ENCODE data around the gene NIP7. TPM values are rescaled to one million over a fixed set of nuclear protein-coding genes. Genes with fewer than 3 reads are reported as not detected.

Gene NIP7
- total and polyA plus RNA-seq, 2 experiments from 2014 or later: 19.5 to 23.5 TPM

DNA sequence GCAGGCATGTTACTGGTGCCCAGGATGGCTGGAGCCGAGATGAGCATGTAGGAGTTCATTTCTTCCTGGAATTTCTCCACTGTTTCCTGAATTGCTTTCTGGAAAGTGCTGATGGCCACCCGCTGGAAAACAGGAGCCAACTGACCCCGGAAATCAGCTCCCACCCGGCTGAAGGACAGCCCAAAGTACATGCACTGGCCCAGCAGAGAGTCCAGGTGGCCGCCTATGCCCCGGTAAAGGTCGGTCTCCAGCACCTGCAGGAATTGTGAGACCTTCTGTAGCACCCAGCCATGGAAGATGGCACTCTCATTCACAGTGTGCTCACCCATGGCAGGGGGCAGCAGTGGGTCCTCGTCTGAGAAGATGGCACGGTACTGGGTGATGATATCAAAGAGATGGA is 4.9 kb upstream of the NIP7 start:
- 94% methylated on average over 9 of the region's 9 CpGs for WGBS (ENCODE audit: low lambda C conversion rate, missing lambda C conversion rate)
- Histone ChIP-seq H3K4me2 (no peak overlapping the region), H3K4me1 (ENCODE audit: insufficient read depth) (peaks cover 10% of the 10 kb centered on the region), H3K4me3 (no peak overlapping the region), H3K27me3 (no peaks in the 10 kb centered on the region), H3K27ac (no peak overlapping the region), H3K79me2 (peaks cover 60% of the 10 kb centered on the region), H3K9me2 (replicated peaks; ENCODE audit: insufficient read depth) (no peaks in the 10 kb centered on the region), H3K9me3 (ENCODE audit: low read depth) (no peaks in the 10 kb centered on the region), H2AFZ (no peak overlapping the region), H3K36me3 (replicated peaks; ENCODE audit: insufficient read depth, low read depth) (no peaks in the 10 kb centered on the region), H4K20me1 (ENCODE audit: insufficient read depth, poor library complexity, severe bottlenecking) (no peaks in the 10 kb centered on the region)
- TF ChIP-seq, protein P1, sequence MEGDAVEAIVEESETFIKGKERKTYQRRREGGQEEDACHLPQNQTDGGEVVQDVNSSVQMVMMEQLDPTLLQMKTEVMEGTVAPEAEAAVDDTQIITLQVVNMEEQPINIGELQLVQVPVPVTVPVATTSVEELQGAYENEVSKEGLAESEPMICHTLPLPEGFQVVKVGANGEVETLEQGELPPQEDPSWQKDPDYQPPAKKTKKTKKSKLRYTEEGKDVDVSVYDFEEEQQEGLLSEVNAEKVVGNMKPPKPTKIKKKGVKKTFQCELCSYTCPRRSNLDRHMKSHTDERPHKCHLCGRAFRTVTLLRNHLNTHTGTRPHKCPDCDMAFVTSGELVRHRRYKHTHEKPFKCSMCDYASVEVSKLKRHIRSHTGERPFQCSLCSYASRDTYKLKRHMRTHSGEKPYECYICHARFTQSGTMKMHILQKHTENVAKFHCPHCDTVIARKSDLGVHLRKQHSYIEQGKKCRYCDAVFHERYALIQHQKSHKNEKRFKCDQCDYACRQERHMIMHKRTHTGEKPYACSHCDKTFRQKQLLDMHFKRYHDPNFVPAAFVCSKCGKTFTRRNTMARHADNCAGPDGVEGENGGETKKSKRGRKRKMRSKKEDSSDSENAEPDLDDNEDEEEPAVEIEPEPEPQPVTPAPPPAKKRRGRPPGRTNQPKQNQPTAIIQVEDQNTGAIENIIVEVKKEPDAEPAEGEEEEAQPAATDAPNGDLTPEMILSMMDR (IDR thresholded peaks at IDR 0.05; ENCODE audit: poor library complexity): no peak
- TF ChIP-seq EZH2phosphoT487 (IDR thresholded peaks at IDR 0.05; ENCODE audit: low read depth, severe bottlenecking, unreplicated experiment) (no peak), EZH2 (IDR thresholded peaks at IDR 0.05; ENCODE audit: borderline replicate concordance) (no peak)
- DNase-seq (ENCODE audit: low spot score): no peak

DNA sequence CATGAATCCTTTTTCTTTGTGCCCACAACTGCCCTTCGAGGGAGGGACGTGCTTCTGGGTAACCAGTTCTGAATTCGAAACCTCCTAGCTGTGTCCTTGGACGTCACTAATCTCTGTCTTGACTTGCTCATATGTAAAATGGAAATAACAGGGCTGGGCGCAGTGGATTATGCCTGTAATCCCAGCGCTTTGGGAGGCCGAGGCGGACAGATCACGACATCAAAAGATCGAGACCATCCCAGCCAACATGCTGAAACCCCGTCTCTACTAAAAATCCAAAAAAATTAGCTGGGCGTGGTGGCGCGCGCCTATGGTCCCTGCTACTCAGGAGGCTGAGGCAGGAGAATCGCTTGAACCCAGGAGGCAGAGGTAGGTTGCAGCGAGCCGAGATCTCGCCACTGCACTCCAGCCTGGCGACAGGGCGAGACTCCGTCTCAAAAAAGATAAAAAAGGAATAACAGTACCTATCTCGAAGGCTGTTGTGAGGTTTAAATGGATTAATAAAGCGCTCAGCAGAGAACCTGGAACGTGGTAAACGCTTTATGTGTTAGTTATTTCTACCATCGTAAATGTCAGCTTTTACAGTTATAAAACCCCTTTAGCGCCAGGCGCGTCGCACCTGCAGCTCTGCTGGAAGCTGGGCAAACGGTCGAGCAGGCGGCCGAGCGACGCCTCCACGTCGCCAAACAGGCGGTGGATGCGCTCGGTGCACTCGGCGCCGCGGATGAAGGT is 849 bp upstream of the NIP7 start:
- TF ChIP-seq EZH2 (IDR thresholded peaks at IDR 0.05; ENCODE audit: borderline replicate concordance) (no peak), EZH2phosphoT487 (IDR thresholded peaks at IDR 0.05; ENCODE audit: low read depth, severe bottlenecking, unreplicated experiment) (no peak)
- TF ChIP-seq, protein P1 (IDR thresholded peaks at IDR 0.05; ENCODE audit: poor library complexity): no peak
- no peaks in the 10 kb centered on the region for H3K9me3 ChIP-seq (ENCODE audit: low read depth)
- peak overlapping the region; percentile 88 for H3K4me3 ChIP-seq
- WGBS (ENCODE audit: low lambda C conversion rate, missing lambda C conversion rate): 28% methylated on average over 46 of the region's 46 CpGs
- H3K27me3 ChIP-seq: no peaks in the 10 kb centered on the region
- no peak for DNase-seq (ENCODE audit: low spot score)
- no peaks in the 10 kb centered on the region for H4K20me1 ChIP-seq (ENCODE audit: insufficient read depth, poor library complexity, severe bottlenecking)
- peak overlapping the region; percentile 90 for H3K27ac ChIP-seq
- H3K4me2 ChIP-seq: peak overlapping the region; percentile 97
- peaks cover 19% of the 10 kb centered on the region for H3K4me1 ChIP-seq (ENCODE audit: insufficient read depth)
- no peaks in the 10 kb centered on the region for H3K9me2 ChIP-seq (replicated peaks; ENCODE audit: insufficient read depth)
- H3K36me3 ChIP-seq (replicated peaks; ENCODE audit: insufficient read depth, low read depth): no peaks in the 10 kb centered on the region
- peak overlapping the region; percentile 91 for H2AFZ ChIP-seq
- peaks cover 66% of the 10 kb centered on the region for H3K79me2 ChIP-seq

GRCh38 chr16:69340095-69340644 is 598 bp downstream of the NIP7 start:
- peak overlapping the region; percentile 98 for H3K4me2 ChIP-seq
- TF ChIP-seq, protein P1 (IDR thresholded peaks at IDR 0.05; ENCODE audit: poor library complexity): no peak
- TF ChIP-seq EZH2phosphoT487 (IDR thresholded peaks at IDR 0.05; ENCODE audit: low read depth, severe bottlenecking, unreplicated experiment) (no peak), EZH2 (IDR thresholded peaks at IDR 0.05; ENCODE audit: borderline replicate concordance) (no peak)
- DNase-seq (ENCODE audit: low spot score): no peak

More at GRCh38 chr16:69340095-69340644, 598 bp downstream of the NIP7 start:
- Histone ChIP-seq H3K9me3 (ENCODE audit: low read depth) (no peaks in the 10 kb centered on the region), H3K9me2 (replicated peaks; ENCODE audit: insufficient read depth) (no peaks in the 10 kb centered on the region), H3K36me3 (replicated peaks; ENCODE audit: insufficient read depth, low read depth) (no peaks in the 10 kb centered on the region), H4K20me1 (ENCODE audit: insufficient read depth, poor library complexity, severe bottlenecking) (no peaks in the 10 kb centered on the region), H3K4me1 (ENCODE audit: insufficient read depth) (peaks cover 19% of the 10 kb centered on the region), H3K79me2 (peaks cover 59% of the 10 kb centered on the region), H2AFZ (peak overlapping the region; percentile 60), H3K27me3 (no peaks in the 10 kb centered on the region), H3K27ac (peak overlapping the region; percentile 71), H3K4me3 (peak overlapping the region; percentile 56)
- WGBS (ENCODE audit: low lambda C conversion rate, missing lambda C conversion rate): 8% methylated on average over 16 of the region's 16 CpGs
